IPS-18c (cell line): ENCODE data around the gene CYSTM1.

Source experiments
- H3K4me3 ChIP-seq: 2 replicates; pipeline ENCODE4 v1.7.0; 2013; ENCODE audit warnings: low read depth, mild to moderate bottlenecking, low read length, moderate library complexity; ENCODE audit not compliant: insufficient read depth
- H3K9me3 ChIP-seq: one replicate; pipeline ENCODE4 v1.6.1; 2013; ENCODE audit warnings: mild to moderate bottlenecking, low read length, moderate library complexity; ENCODE audit not compliant: control insufficient read depth, insufficient read depth

The CYSTM1 gene

GRCh38 chr5:140252470-140253126, 77.6 kb downstream of the CYSTM1 start:
- H3K4me3 ChIP-seq, result no peak overlapping the region
- no peaks in the 10 kb centered on the region for H3K9me3 ChIP-seq

DNA sequence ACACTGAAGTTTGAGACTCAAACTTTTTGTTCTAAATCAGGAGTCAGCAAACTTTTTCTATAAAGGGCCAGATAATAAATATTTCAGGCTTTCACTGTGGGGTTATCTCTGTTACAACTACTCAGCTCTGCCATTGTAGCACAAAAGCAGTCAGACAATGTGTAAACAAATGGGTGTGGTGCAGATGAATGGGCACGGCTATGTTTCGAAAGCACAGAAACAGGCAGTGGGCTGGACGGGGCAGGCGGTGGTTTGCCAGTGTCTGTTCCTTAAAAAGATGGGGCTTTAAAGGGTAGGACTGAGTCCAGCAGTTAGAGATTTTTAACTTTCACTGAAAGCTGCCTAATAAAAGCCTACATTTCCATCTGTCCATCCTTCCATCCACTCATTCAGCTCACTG, 79.0 kb downstream of the CYSTM1 start:
- Histone ChIP-seq H3K4me3 (no peak overlapping the region), H3K9me3 (no peaks in the 10 kb centered on the region)

GRCh38 chr5:140255460-140256157, 80.6 kb downstream of the CYSTM1 start:
- H3K9me3 ChIP-seq, result no peaks in the 10 kb centered on the region
- H3K4me3 ChIP-seq, result no peak overlapping the region

DNA sequence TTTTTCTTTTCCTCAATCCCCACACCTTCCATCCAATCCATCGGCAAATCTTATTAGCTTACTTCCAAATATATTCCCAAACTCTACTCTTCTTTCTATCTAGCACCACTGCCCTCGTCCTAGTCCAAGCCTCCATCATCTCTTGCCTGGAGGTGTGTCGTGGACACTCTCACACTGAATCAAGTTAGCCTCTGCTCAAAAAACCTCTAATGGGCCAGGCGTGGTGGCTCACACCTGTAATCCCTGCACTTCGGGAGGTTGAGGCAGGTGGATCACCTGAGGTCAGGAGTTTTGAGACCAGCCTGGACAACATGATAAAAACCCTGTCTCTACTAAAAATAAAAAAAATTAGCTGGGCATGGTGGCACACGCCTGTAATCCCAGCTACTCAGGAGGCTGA, 81.7 kb downstream of the CYSTM1 start:
- no peak overlapping the region for H3K4me3 ChIP-seq
- no peaks in the 10 kb centered on the region for H3K9me3 ChIP-seq

DNA sequence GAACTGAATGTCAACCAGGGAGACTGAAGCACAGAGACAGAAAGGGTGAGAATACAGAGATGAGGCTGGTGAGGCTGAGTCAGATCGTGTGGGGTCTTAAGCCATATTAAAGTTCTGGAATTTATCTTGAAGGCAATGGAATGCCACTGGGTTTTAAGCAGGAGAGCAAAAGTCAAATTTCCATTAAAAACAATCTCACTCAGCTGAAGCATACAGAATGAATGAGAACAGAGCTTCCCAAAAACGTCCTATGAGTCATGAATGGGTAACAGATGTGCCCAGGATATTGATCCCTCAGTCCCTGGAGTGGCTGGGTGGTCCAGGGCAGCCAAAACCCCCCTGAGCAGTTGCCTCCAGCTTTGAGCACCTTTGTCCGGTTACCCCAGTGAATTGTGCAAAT, 83.0 kb downstream of the CYSTM1 start:
- no peaks in the 10 kb centered on the region for H3K9me3 ChIP-seq
- no peak overlapping the region for H3K4me3 ChIP-seq

DNA sequence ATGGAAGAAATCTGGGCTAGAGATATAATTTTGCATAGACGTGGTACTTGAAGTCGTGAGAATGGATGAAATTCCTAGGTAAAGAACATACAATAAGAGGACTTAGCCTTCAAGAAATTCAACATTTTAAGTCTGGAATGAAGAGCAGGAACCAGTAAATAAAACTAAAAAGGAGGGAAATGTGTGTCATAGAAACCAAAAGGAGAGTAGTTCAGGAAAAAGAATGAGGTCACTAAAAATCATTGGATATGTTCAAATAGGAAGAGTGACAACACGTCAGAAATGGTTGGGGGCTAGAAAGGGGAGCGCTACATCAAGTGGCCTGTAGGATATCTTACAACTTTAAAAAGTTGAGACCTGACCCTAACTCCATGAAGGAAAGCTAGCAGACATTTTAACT, 83.9 kb downstream of the CYSTM1 start:
- Histone ChIP-seq H3K9me3 (no peaks in the 10 kb centered on the region), H3K4me3 (no peak overlapping the region)

DNA sequence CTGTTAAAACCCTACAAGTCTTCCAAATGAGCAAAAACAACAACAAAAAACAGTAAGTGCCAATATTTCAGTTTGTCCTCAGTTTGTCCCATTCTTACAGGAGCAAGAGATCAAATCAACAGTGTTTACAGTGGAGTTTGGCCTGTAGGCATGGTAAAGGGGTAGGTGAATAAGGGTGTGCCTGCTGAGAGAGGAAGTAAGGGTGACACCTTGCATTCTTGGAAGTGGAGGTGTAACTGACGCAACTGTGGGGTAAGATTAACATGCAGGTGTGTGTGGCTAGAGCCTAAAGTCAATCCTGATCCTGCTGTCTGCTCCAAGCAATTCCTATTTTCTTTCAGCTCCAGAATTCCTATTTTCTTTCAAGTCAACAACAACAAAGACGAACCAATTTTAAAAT, 84.5 kb downstream of the CYSTM1 start:
- Histone ChIP-seq H3K4me3 (no peak overlapping the region), H3K9me3 (no peaks in the 10 kb centered on the region)

GRCh38 chr5:140260089-140260656, 85.2 kb downstream of the CYSTM1 start:
- Histone ChIP-seq H3K9me3 (no peaks in the 10 kb centered on the region), H3K4me3 (no peak overlapping the region)

GRCh38 chr5:140261403-140262171, 86.6 kb downstream of the CYSTM1 start:
- Histone ChIP-seq H3K9me3 (no peaks in the 10 kb centered on the region), H3K4me3 (no peak overlapping the region)

GRCh38 chr5:140262221-140262620, 87.2 kb downstream of the CYSTM1 start:
- Histone ChIP-seq H3K4me3 (no peak overlapping the region), H3K9me3 (no peaks in the 10 kb centered on the region)

DNA sequence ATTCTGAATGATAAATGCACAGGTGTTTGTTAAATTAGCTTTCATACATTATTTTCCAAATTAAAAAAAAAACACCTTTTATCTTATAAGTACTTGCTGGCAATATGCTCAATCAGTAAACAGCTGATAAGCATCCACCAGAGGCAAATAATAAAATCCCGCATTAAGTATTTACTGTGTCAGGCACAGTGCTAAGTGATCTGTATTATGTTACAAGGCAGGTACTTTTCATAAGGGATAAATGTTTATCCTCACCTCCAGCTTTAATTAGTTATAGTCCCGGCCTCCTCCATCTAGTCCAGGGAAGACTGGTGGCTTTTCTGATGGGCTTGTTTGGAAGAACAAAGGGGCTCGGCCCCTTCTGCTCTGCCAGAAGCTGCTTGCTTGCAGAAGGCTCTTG, 87.9 kb downstream of the CYSTM1 start:
- no peak overlapping the region for H3K4me3 ChIP-seq
- H3K9me3 ChIP-seq, result no peaks in the 10 kb centered on the region

- no peak overlapping the region for H3K4me3 ChIP-seq
Measured at GRCh38 chr5:140265845-140266244, 90.9 kb downstream of the CYSTM1 start.

GRCh38 chr5:140266471-140267200, 91.6 kb downstream of the CYSTM1 start:
- Histone ChIP-seq H3K9me3 (no peaks in the 10 kb centered on the region), H3K4me3 (no peak overlapping the region)

More at GRCh38 chr5:140265845-140266244, 90.9 kb downstream of the CYSTM1 start:
- no peaks in the 10 kb centered on the region for H3K9me3 ChIP-seq

DNA sequence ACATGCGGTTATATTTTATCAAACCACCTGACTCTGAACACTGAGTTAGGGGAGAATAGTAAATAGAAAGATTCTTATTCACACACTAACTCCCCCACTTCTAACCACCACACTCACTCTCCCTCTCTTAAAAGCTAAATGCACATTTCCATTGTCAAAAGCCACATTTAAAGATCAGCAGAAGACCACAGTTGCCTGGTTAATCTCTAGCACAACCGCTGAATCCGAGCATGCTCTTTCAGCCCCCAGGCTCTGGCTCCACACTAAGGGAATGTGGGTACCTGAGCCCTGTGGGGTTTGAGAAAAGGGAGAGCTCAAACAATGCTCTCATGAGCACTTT, 92.2 kb downstream of the CYSTM1 start:
- Histone ChIP-seq H3K9me3 (no peaks in the 10 kb centered on the region), H3K4me3 (no peak overlapping the region)

- H3K4me3 ChIP-seq, result no peak overlapping the region
- no peaks in the 10 kb centered on the region for H3K9me3 ChIP-seq
Measured at GRCh38 chr5:140267559-140268018, 92.6 kb downstream of the CYSTM1 start.

DNA sequence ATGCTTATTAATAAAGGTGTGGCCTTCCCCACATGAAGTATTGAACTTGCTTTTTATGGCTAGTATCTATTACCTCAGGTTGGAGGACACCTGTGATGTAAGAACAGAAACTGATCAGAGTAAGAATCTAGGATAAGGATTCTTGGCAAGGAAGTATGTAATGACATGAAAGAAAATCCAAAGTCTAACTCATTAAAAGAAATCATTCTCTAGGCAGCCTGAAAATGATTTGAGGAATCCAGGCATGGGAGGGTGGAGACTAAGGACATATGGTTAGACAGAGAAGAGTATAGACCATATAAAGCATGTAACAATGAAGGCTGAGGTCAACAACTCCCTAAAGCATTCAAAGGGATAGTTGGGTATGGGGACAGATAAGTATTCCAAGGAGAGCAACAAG, 95.0 kb downstream of the CYSTM1 start:
- Histone ChIP-seq H3K4me3 (no peak overlapping the region), H3K9me3 (no peaks in the 10 kb centered on the region)

GRCh38 chr5:140273401-140273877, 98.5 kb downstream of the CYSTM1 start:
- Histone ChIP-seq H3K9me3 (no peaks in the 10 kb centered on the region), H3K4me3 (no peak overlapping the region)
